Measurements from ENCODE around the gene TMC7. TPM values are rescaled to one million over a fixed set of nuclear protein-coding genes. Genes with fewer than 3 reads are reported as not detected.

TMC7 gene
- total and polyA plus RNA-seq, 2 of the 13 experiments (the other 11 are each of a cell fraction or from before 2014, with no cell fraction given), result 1.2 to 5.1 TPM

DNA sequence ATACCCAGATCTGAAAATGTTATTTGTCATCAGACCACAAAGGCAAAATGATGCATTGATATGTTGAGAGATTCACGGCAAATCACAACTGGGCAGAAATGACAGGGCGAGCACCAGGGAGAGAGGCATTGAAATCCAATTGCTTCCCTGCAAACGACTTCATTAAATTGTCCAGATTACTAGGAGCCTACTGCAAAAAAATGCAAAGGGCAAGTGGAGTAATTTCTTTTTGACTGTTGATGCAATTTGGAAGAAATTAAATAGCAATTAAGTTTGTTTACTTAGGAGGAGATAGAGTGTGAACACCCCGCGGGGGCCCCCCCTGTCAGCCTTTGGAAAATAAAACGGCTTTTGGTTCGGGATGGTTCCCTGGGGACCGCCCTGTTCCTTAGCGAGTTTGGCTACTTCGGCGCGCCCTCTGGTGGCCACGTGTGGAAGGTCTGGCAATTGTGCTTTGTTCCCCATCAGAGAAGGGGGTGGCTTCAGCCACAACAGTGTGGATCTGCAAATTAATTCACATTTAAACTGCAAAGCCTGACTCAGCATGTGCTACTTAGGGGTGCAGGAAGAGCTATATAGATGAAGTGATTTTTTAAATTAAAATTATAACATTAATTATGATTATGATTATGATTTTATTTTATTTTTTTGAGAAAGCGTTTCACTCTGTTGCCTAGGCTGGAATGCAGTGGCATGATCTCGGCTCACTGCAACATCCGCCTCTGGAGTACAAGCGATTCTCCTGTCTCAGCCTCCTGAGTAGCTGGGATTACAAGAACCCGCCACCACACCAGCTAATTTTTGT, 14.5 kb upstream of the TMC7 start (continued):
- TF ChIP-seq, protein P1, sequence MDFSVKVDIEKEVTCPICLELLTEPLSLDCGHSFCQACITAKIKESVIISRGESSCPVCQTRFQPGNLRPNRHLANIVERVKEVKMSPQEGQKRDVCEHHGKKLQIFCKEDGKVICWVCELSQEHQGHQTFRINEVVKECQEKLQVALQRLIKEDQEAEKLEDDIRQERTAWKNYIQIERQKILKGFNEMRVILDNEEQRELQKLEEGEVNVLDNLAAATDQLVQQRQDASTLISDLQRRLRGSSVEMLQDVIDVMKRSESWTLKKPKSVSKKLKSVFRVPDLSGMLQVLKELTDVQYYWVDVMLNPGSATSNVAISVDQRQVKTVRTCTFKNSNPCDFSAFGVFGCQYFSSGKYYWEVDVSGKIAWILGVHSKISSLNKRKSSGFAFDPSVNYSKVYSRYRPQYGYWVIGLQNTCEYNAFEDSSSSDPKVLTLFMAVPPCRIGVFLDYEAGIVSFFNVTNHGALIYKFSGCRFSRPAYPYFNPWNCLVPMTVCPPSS (IDR thresholded peaks at IDR 0.05), result no peak
- TF ChIP-seq NFKBIZ (CRISPR knock-in tag; IDR thresholded peaks at IDR 0.05) (no peak), ZEB1 (IDR thresholded peaks at IDR 0.05; ENCODE audit: insufficient replicate concordance, low read depth) (no peak), ZNF790 (CRISPR knock-in tag; IDR thresholded peaks at IDR 0.05; ENCODE audit: borderline replicate concordance) (no peak), ARNT2 (CRISPR knock-in tag; IDR thresholded peaks at IDR 0.05; ENCODE audit: low read depth) (no peak), ZKSCAN8 (CRISPR knock-in tag; IDR thresholded peaks at IDR 0.05; ENCODE audit: borderline replicate concordance) (0 out of 2 replicates have a peak, but pooled peaks have one; percentile 54), ZNF660 (CRISPR knock-in tag; IDR thresholded peaks at IDR 0.05; ENCODE audit: borderline replicate concordance, low read depth) (no peak), ZNF7 (CRISPR knock-in tag; IDR thresholded peaks at IDR 0.05) (no peak), TBX2 (CRISPR knock-in tag; IDR thresholded peaks at IDR 0.05; ENCODE audit: borderline replicate concordance) (peak; percentile 65), SRSF9 (IDR thresholded peaks at IDR 0.05; ENCODE audit: borderline replicate concordance, insufficient read depth, low read depth, low read length, poor library complexity, severe bottlenecking) (no peak), FOSL2 (CRISPR knock-in tag; IDR thresholded peaks at IDR 0.05) (no peak; the same call in 1 of the 2 replicates), NCOA2 (CRISPR knock-in tag; IDR thresholded peaks at IDR 0.05) (0 out of 2 replicates have a peak, but pooled peaks have one; percentile 37), ZNF446 (CRISPR knock-in tag; IDR thresholded peaks at IDR 0.05) (no peak), KLF16 (CRISPR knock-in tag; IDR thresholded peaks at IDR 0.05) (peak in 1 of 2 experiments; percentile 75; a peak in 1 of 4 replicates)
- TF ChIP-seq, protein P2, sequence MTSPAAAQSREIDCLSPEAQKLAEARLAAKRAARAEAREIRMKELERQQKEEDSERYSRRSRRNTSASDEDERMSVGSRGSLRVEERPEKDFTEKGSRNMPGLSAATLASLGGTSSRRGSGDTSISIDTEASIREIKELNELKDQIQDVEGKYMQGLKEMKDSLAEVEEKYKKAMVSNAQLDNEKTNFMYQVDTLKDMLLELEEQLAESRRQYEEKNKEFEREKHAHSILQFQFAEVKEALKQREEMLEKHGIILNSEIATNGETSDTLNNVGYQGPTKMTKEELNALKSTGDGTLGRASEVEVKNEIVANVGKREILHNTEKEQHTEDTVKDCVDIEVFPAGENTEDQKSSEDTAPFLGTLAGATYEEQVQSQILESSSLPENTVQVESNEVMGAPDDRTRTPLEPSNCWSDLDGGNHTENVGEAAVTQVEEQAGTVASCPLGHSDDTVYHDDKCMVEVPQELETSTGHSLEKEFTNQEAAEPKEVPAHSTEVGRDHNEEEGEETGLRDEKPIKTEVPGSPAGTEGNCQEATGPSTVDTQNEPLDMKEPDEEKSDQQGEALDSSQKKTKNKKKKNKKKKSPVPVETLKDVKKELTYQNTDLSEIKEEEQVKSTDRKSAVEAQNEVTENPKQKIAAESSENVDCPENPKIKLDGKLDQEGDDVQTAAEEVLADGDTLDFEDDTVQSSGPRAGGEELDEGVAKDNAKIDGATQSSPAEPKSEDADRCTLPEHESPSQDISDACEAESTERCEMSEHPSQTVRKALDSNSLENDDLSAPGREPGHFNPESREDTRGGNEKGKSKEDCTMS (CRISPR knock-in tag; conservative IDR thresholded peaks at IDR 0.05), result no peak
- TF ChIP-seq, protein P3, sequence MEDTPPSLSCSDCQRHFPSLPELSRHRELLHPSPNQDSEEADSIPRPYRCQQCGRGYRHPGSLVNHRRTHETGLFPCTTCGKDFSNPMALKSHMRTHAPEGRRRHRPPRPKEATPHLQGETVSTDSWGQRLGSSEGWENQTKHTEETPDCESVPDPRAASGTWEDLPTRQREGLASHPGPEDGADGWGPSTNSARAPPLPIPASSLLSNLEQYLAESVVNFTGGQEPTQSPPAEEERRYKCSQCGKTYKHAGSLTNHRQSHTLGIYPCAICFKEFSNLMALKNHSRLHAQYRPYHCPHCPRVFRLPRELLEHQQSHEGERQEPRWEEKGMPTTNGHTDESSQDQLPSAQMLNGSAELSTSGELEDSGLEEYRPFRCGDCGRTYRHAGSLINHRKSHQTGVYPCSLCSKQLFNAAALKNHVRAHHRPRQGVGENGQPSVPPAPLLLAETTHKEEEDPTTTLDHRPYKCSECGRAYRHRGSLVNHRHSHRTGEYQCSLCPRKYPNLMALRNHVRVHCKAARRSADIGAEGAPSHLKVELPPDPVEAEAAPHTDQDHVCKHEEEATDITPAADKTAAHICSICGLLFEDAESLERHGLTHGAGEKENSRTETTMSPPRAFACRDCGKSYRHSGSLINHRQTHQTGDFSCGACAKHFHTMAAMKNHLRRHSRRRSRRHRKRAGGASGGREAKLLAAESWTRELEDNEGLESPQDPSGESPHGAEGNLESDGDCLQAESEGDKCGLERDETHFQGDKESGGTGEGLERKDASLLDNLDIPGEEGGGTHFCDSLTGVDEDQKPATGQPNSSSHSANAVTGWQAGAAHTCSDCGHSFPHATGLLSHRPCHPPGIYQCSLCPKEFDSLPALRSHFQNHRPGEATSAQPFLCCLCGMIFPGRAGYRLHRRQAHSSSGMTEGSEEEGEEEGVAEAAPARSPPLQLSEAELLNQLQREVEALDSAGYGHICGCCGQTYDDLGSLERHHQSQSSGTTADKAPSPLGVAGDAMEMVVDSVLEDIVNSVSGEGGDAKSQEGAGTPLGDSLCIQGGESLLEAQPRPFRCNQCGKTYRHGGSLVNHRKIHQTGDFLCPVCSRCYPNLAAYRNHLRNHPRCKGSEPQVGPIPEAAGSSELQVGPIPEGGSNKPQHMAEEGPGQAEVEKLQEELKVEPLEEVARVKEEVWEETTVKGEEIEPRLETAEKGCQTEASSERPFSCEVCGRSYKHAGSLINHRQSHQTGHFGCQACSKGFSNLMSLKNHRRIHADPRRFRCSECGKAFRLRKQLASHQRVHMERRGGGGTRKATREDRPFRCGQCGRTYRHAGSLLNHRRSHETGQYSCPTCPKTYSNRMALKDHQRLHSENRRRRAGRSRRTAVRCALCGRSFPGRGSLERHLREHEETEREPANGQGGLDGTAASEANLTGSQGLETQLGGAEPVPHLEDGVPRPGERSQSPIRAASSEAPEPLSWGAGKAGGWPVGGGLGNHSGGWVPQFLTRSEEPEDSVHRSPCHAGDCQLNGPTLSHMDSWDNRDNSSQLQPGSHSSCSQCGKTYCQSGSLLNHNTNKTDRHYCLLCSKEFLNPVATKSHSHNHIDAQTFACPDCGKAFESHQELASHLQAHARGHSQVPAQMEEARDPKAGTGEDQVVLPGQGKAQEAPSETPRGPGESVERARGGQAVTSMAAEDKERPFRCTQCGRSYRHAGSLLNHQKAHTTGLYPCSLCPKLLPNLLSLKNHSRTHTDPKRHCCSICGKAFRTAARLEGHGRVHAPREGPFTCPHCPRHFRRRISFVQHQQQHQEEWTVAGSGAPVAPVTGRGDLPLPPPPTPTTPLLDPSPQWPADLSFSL (CRISPR knock-in tag; IDR thresholded peaks at IDR 0.05), result no peak
- TF ChIP-seq, protein P4, sequence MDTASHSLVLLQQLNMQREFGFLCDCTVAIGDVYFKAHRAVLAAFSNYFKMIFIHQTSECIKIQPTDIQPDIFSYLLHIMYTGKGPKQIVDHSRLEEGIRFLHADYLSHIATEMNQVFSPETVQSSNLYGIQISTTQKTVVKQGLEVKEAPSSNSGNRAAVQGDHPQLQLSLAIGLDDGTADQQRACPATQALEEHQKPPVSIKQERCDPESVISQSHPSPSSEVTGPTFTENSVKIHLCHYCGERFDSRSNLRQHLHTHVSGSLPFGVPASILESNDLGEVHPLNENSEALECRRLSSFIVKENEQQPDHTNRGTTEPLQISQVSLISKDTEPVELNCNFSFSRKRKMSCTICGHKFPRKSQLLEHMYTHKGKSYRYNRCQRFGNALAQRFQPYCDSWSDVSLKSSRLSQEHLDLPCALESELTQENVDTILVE (CRISPR knock-in tag; IDR thresholded peaks at IDR 0.05), result no peak
